Activated naive CD4-positive, alpha-beta T cell treated with anti-CD3 and anti-CD28 coated beads for 36 hours (primary cell): Measurements from ENCODE around the gene UNC5B. TPM values are rescaled to one million over a fixed set of nuclear protein-coding genes. Genes with fewer than 3 reads are reported as not detected.

ENCODE experiments used
- CTCF ChIA-PET: fragments of 350-600 bp; sonication (Branson Sonifier 250); formaldehyde crosslinking; loops from one replicate; lab custom pipeline; 2021; ENCODE audit warnings: antibody characterized with exemption; lab: Charles Lee
- DNase-seq: peaks from one replicate; pipeline ENCODE4 v3.0.0-alpha.2; 2020
- H3K27ac Mint-ChIP-seq: one replicate; pipeline ENCODE4 v1.8.0; 2021; ENCODE audit warnings: mild to moderate bottlenecking, mixed read lengths
- H3K27me3 Mint-ChIP-seq: one replicate; pipeline ENCODE4 v1.8.0; 2021; ENCODE audit warnings: low read depth, mixed read lengths
- H3K36me3 Mint-ChIP-seq: one replicate; pipeline ENCODE4 v1.8.0; 2021; ENCODE audit warnings: low read depth, mixed read lengths
- H3K4me1 Mint-ChIP-seq: one replicate; pipeline ENCODE4 v1.8.0; 2021; ENCODE audit warnings: low read depth, mixed read lengths
- H3K4me3 Mint-ChIP-seq: one replicate; pipeline ENCODE4 v1.8.0; 2021; ENCODE audit warnings: mild to moderate bottlenecking, moderate library complexity, mixed read lengths
- H3K9me3 Mint-ChIP-seq: one replicate; pipeline ENCODE4 v1.8.0; 2021; ENCODE audit warnings: mixed read lengths
- intact Hi-C: fragments of 100-400 bp; cut with micrococcal nuclease; formaldehyde crosslinking; loops from one replicate; pipeline ENCODE4 v1.15.1; 2023
- total RNA-seq, 2 experiments: library from RNA; stranded (reverse); gene quantifications; one replicate each; pipeline ENCODE4 v1.2.3, GENCODE V29; 2021

UNC5B gene
- total RNA-seq, 2 experiments from 2014 or later, result 0.05 TPM

GRCh38 chr10:71344993-71345480 is 132.7 kb downstream of the UNC5B start:
- intact Hi-C loops, result no loop called here
- no peaks in the 10 kb centered on the region for H3K9me3 Mint-ChIP-seq
- no peaks in the 10 kb centered on the region for H3K4me1 Mint-ChIP-seq
- H3K27me3 Mint-ChIP-seq, result no peaks in the 10 kb centered on the region
- no peaks in the 10 kb centered on the region for H3K36me3 Mint-ChIP-seq
- no peak overlapping the region for H3K4me3 Mint-ChIP-seq
- no peak overlapping the region for H3K27ac Mint-ChIP-seq
- no peak for DNase-seq
- CTCF ChIA-PET, result no interaction called here

- Mint-ChIP-seq H3K36me3 (no peaks in the 10 kb centered on the region), H3K4me3 (no peak overlapping the region), H3K4me1 (no peaks in the 10 kb centered on the region), H3K9me3 (no peaks in the 10 kb centered on the region), H3K27me3 (no peaks in the 10 kb centered on the region), H3K27ac (no peak overlapping the region)
- no peak for DNase-seq
- intact Hi-C loops, result no loop called here
- CTCF ChIA-PET, result no interaction called here
These were observed 133.3 kb downstream of the UNC5B start for GRCh38 chr10:71345694-71346093.

GRCh38 chr10:71346731-71347130 is 134.4 kb downstream of the UNC5B start:
- no peaks in the 10 kb centered on the region for H3K27me3 Mint-ChIP-seq

GRCh38 chr10:71347587-71348395 is 135.4 kb downstream of the UNC5B start:
- no peaks in the 10 kb centered on the region for H3K36me3 Mint-ChIP-seq
- no peaks in the 10 kb centered on the region for H3K9me3 Mint-ChIP-seq
- CTCF ChIA-PET, result interaction anchor here (1.5 kb wide), 1 partner anchor 48 kb away, joined by 3 read pairs; no protein-coding TSS in a partner anchor
- no peak overlapping the region for H3K27ac Mint-ChIP-seq
- intact Hi-C loops, result no loop called here
- no peak for DNase-seq
- H3K27me3 Mint-ChIP-seq, result no peaks in the 10 kb centered on the region
- no peak overlapping the region for H3K4me3 Mint-ChIP-seq
- H3K4me1 Mint-ChIP-seq, result no peaks in the 10 kb centered on the region

More at GRCh38 chr10:71346731-71347130, 134.4 kb downstream of the UNC5B start:
- DNase-seq, result no peak
- Mint-ChIP-seq H3K27ac (no peak overlapping the region), H3K4me1 (no peaks in the 10 kb centered on the region), H3K4me3 (no peak overlapping the region), H3K9me3 (no peaks in the 10 kb centered on the region), H3K36me3 (no peaks in the 10 kb centered on the region)
- CTCF ChIA-PET, result interaction anchor here (1.5 kb wide), 1 partner anchor 49 kb away, joined by 3 read pairs; no protein-coding TSS in a partner anchor
- intact Hi-C loops, result no loop called here

GRCh38 chr10:71348850-71349249 is 136.5 kb downstream of the UNC5B start:
- CTCF ChIA-PET, result no interaction called here
- H3K4me1 Mint-ChIP-seq, result no peaks in the 10 kb centered on the region
- H3K27ac Mint-ChIP-seq, result no peak overlapping the region

GRCh38 chr10:71349406-71349805 is 137.0 kb downstream of the UNC5B start:
- no peak overlapping the region for H3K27ac Mint-ChIP-seq
- H3K4me1 Mint-ChIP-seq, result no peaks in the 10 kb centered on the region
- no peak for DNase-seq
- no peaks in the 10 kb centered on the region for H3K36me3 Mint-ChIP-seq
- intact Hi-C loops, result no loop called here
- H3K27me3 Mint-ChIP-seq, result no peaks in the 10 kb centered on the region
- no peaks in the 10 kb centered on the region for H3K9me3 Mint-ChIP-seq
- H3K4me3 Mint-ChIP-seq, result no peak overlapping the region
- CTCF ChIA-PET, result no interaction called here

More at GRCh38 chr10:71348850-71349249, 136.5 kb downstream of the UNC5B start:
- Mint-ChIP-seq H3K4me3 (no peak overlapping the region), H3K9me3 (no peaks in the 10 kb centered on the region), H3K27me3 (no peaks in the 10 kb centered on the region), H3K36me3 (no peaks in the 10 kb centered on the region)
- intact Hi-C loops, result no loop called here
- no peak for DNase-seq

GRCh38 chr10:71351087-71351486 is 138.7 kb downstream of the UNC5B start:
- Mint-ChIP-seq H3K4me3 (no peak overlapping the region), H3K27ac (no peak overlapping the region), H3K9me3 (no peaks in the 10 kb centered on the region), H3K36me3 (no peaks in the 10 kb centered on the region), H3K27me3 (no peaks in the 10 kb centered on the region), H3K4me1 (no peaks in the 10 kb centered on the region)
- intact Hi-C loops, result no loop called here
- CTCF ChIA-PET, result interaction anchor here (0.7 to 1.0 kb wide), 2 partner anchors 16 to 253 kb away, joined by 3 read pairs; no protein-coding TSS in a partner anchor
- no peak for DNase-seq

GRCh38 chr10:71351628-71352319 is 139.4 kb downstream of the UNC5B start:
- no peaks in the 10 kb centered on the region for H3K36me3 Mint-ChIP-seq
- DNase-seq, result no peak
- CTCF ChIA-PET, result interaction anchor here (0.5 to 0.7 kb wide), 2 partner anchors 253 to 258 kb away, joined by 3 to 4 read pairs; no protein-coding TSS in a partner anchor
- H3K27ac Mint-ChIP-seq, result no peak overlapping the region
- H3K4me3 Mint-ChIP-seq, result no peak overlapping the region
- H3K27me3 Mint-ChIP-seq, result no peaks in the 10 kb centered on the region
- intact Hi-C loops, result no loop called here
- H3K4me1 Mint-ChIP-seq, result no peaks in the 10 kb centered on the region
- no peaks in the 10 kb centered on the region for H3K9me3 Mint-ChIP-seq

Other genes with a start within 250 kb of the UNC5B start
- 1 to 10 TPM; 1.2 to 1.5 TPM for gene SLC29A3, start 106.7 kb downstream of the UNC5B start, total RNA-seq
- 1 to 10 TPM; 1.6 TPM for gene CDH23, start 184.3 kb downstream of the UNC5B start, total RNA-seq